Left lung (tissue), 10 donors: ENCODE data around the gene KIF16B. TPM values are rescaled to one million over a fixed set of nuclear protein-coding genes. Genes with fewer than 3 reads are reported as not detected.

ENCODE experiments used
- ATAC-seq: fragments of 200-7000 bp; cut with Tn5 transposase; one replicate; pipeline ENCODE4 v1.9.1; 2020; ENCODE audit warnings: moderate library complexity
- DNase-seq, 4 donors: peaks; one replicate each; pipeline ENCODE4 v3.0.0-alpha.2; 2013 to 2020
- H3K27ac ChIP-seq, 2 donors: fragments of 200-600 bp; sonication (generic) in 1 of 2; one replicate each; pipeline versions ENCODE4 v1.5.0 to v1.8.0; 2020 to 2021
- H3K27me3 ChIP-seq, 2 donors: fragments of 200-600 bp; sonication (generic) in 1 of 2; one replicate each; pipeline versions ENCODE4 v1.5.0 to v1.8.0; 2020 to 2021
- H3K36me3 ChIP-seq, 2 donors: fragments of 200-600 bp; sonication (generic) in 1 of 2; one replicate each; pipeline versions ENCODE4 v1.5.0 to v1.8.0; 2020 to 2021
- H3K4me1 ChIP-seq, 2 donors: fragments of 200-600 bp; one replicate each; pipeline ENCODE4 v1.8.0; 2021
- H3K4me3 ChIP-seq, 2 donors: fragments of 200-600 bp; sonication (generic) in 1 of 2; one replicate each; pipeline versions ENCODE4 v1.5.0 to v1.8.0; 2020 to 2021; ENCODE audit warnings: mild to moderate bottlenecking in 1 of 2
- H3K9me3 ChIP-seq, 2 donors: fragments of 200-600 bp; sonication (generic) in 1 of 2; one replicate each; pipeline versions ENCODE4 v1.5.0 to v1.8.0; 2020 to 2021
- intact Hi-C, 2 donors: fragments of 100-400 bp; cut with DNase I; formaldehyde crosslinking; loops; one replicate each; pipeline versions ENCODE4 v1.11.2 to v1.14.2; 2022
- polyA plus RNA-seq, 6 donors: library from polyadenylated mRNA; unstranded; fragments of 120-200 nt; gene quantifications; one replicate each; pipeline ENCODE4 v1.2.1, GENCODE V29; 2013; ENCODE audit not compliant: insufficient read length in 6 of 6
- total RNA-seq, 2 donors: library from RNA; stranded (reverse); fragmentation: NEBNext Ultra II Directional; extraction: Animal tissue kit (Norgen Biotek cat#: 25700); gene quantifications; one replicate each; pipeline ENCODE4 v1.2.1, GENCODE V29; 2021
- TF ChIP-seq, protein P1 (sequence below), 2 donors: fragments of 200-600 bp; sonication (generic) in 1 of 2; IDR thresholded peaks; one replicate each; pipeline versions ENCODE4 v1.5.0 to v1.8.0; 2021; ENCODE audit warnings: antibody characterized with exemption in 2 of 2
- donor health status: DM: no; HTN: yes; CAD: no.
- donor health status: DM: no; HTN: no; CAD: no.

Gene KIF16B
- total and polyA plus RNA-seq, 8 donors = 9.1 to 23.8 (median 12.8) TPM

DNA sequence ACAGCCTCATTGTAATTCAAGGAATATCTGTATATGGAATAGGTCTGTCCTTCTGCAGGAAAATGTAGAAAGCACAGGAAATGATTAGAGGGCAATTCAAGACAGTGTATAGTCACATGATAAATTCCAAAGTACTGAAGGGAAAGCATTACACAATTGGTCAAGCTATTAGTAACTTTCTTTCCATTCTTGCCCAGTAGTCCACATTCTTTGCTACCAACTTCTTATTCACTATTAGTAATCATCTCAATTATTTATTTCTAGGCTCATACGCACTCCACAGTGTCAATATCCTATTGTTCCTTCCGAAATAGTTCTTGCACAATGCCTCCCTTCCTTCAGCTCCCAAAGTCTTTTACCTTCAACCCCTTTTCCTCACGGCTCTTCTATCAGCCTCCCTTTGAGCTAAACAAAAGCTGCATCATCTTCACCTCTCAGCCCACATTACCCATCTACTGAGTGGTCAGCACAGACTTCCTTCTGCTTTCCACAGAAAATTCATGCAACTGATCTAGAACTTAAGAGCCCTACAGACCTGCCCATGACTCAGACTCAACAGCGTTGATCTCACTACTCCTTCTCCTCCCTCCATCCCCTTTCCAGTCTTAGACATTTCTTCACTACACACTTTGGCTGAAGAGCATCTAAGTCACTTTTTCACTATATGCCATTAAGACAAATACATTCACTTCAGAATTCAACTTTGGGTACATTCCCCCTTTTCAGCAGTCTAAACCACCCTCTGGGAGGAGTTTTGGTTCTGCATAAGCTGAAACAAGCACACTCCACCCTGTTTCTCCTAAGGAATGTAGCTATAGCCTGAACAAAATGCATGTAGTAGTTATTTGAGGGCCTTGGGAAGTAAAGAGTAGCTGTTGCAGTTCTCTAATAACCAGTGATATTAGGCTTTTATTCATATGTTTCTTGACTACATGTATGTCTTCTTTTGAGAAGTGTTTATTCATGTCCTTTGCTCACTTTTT lies 157.9 kb downstream of the KIF16B start:
- DNase-seq (no peak), ATAC-seq (no peak)
- Histone ChIP-seq H3K36me3 (peaks cover 0 to 21% of the 10 kb centered on the region in 2 donors), H3K4me3 (no peak overlapping the region), H3K27me3 (no peaks in the 10 kb centered on the region), H3K4me1 (no peaks in the 10 kb centered on the region), H3K27ac (no peak overlapping the region), H3K9me3 (peaks cover 0 to 14% of the 10 kb centered on the region in 2 donors)
- TF ChIP-seq, protein P1, sequence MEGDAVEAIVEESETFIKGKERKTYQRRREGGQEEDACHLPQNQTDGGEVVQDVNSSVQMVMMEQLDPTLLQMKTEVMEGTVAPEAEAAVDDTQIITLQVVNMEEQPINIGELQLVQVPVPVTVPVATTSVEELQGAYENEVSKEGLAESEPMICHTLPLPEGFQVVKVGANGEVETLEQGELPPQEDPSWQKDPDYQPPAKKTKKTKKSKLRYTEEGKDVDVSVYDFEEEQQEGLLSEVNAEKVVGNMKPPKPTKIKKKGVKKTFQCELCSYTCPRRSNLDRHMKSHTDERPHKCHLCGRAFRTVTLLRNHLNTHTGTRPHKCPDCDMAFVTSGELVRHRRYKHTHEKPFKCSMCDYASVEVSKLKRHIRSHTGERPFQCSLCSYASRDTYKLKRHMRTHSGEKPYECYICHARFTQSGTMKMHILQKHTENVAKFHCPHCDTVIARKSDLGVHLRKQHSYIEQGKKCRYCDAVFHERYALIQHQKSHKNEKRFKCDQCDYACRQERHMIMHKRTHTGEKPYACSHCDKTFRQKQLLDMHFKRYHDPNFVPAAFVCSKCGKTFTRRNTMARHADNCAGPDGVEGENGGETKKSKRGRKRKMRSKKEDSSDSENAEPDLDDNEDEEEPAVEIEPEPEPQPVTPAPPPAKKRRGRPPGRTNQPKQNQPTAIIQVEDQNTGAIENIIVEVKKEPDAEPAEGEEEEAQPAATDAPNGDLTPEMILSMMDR (IDR thresholded peaks at IDR 0.05) = no peak
- intact Hi-C loops = no loop called here

- Histone ChIP-seq H3K4me1 (no peaks in the 10 kb centered on the region), H3K36me3 (peaks cover 0 to 9% of the 10 kb centered on the region in 2 donors), H3K9me3 (peaks cover 0 to 14% of the 10 kb centered on the region in 2 donors), H3K27me3 (no peaks in the 10 kb centered on the region), H3K27ac (no peak overlapping the region), H3K4me3 (no peak overlapping the region)
- DNase-seq (no peak), ATAC-seq (no peak)
- intact Hi-C loops = no loop called here
- TF ChIP-seq, protein P1 (IDR thresholded peaks at IDR 0.05) = no peak
These were observed 160.3 kb downstream of the KIF16B start for GRCh38 chr20:16412906-16413305.

GRCh38 chr20:16411361-16411760 lies 161.9 kb downstream of the KIF16B start:
- Histone ChIP-seq H3K4me1 (no peaks in the 10 kb centered on the region), H3K9me3 (peaks cover 0 to 14% of the 10 kb centered on the region in 2 donors), H3K4me3 (no peak overlapping the region), H3K27ac (no peak overlapping the region), H3K27me3 (no peaks in the 10 kb centered on the region), H3K36me3 (peaks cover 0 to 9% of the 10 kb centered on the region in 2 donors)
- TF ChIP-seq, protein P1 (IDR thresholded peaks at IDR 0.05) = no peak
- intact Hi-C loops = no loop called here
- no peak for DNase-seq
- no peak for ATAC-seq

- Histone ChIP-seq H3K27me3 (no peaks in the 10 kb centered on the region), H3K9me3 (peaks cover 0 to 14% of the 10 kb centered on the region in 2 donors), H3K27ac (no peak overlapping the region), H3K36me3 (peaks cover 0 to 10% of the 10 kb centered on the region in 2 donors), H3K4me3 (no peak overlapping the region), H3K4me1 (no peaks in the 10 kb centered on the region)
- TF ChIP-seq, protein P1 (IDR thresholded peaks at IDR 0.05) = no peak
- no peak for DNase-seq
- ATAC-seq = no peak
- intact Hi-C loops = no loop called here
These were observed 162.6 kb downstream of the KIF16B start for GRCh38 chr20:16410626-16411025.

- DNase-seq (no peak), ATAC-seq (no peak)
- intact Hi-C loops = no loop called here
- Histone ChIP-seq H3K27me3 (no peaks in the 10 kb centered on the region), H3K9me3 (peaks cover 0 to 14% of the 10 kb centered on the region in 2 donors), H3K27ac (no peak overlapping the region), H3K36me3 (peaks cover 0 to 26% of the 10 kb centered on the region in 2 donors), H3K4me3 (no peak overlapping the region), H3K4me1 (no peaks in the 10 kb centered on the region)
- TF ChIP-seq, protein P1 (IDR thresholded peaks at IDR 0.05) = no peak
These were observed 164.3 kb downstream of the KIF16B start for GRCh38 chr20:16408981-16409380.
